Measurements from ENCODE around the gene ADGRD1.

DNA sequence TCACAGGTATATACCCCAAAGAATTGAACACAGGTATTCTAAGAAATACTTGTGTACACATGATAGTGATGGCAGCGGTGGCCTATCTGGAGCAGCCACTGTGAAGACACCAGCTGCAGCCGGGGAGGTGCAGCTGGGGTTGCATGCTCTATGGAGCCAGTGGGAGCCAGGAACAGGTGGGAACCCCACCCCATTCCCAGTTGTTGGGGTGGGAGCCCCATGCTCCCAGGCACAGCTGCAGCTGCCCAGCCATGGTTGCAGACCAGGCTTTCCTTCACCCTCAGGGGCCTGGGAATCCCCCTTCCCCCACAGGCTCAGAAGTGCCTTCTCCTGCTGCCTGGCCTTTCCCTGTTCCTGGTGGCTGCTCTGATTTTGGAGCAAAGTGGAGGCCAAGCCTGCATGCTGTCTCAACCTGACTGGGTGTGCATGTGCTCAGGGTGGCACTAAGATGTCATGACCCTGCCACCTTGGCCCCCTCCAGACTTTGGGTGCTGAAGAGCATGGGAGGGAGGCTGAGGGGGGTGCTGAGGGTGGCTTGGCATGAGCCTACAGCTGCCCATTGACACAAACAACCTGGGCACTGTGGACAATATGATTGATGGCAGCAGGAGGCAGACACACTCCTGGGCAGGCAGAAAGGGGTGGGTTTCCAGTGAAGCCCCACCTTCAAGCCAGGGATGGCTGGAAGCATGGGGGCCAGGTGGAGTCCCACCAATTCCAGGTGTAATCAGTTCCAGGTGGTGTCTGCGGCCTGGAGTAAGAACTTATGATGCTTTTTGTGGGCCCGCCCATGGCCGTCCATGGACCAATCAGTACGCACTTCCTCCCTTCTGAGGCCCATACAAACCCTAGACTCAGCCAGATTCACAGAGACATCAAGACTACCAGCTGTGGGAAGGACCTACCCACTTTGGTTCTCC is 234.7 kb downstream of the ADGRD1 start:
- TF ChIP-seq, protein P1, sequence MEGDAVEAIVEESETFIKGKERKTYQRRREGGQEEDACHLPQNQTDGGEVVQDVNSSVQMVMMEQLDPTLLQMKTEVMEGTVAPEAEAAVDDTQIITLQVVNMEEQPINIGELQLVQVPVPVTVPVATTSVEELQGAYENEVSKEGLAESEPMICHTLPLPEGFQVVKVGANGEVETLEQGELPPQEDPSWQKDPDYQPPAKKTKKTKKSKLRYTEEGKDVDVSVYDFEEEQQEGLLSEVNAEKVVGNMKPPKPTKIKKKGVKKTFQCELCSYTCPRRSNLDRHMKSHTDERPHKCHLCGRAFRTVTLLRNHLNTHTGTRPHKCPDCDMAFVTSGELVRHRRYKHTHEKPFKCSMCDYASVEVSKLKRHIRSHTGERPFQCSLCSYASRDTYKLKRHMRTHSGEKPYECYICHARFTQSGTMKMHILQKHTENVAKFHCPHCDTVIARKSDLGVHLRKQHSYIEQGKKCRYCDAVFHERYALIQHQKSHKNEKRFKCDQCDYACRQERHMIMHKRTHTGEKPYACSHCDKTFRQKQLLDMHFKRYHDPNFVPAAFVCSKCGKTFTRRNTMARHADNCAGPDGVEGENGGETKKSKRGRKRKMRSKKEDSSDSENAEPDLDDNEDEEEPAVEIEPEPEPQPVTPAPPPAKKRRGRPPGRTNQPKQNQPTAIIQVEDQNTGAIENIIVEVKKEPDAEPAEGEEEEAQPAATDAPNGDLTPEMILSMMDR (IDR thresholded peaks at IDR 0.05; ENCODE audit: borderline replicate concordance, extremely low read depth, low read length, poor library complexity, severe bottlenecking): no peak
- TF ChIP-seq EZH2 (IDR thresholded peaks at IDR 0.05; ENCODE audit: borderline replicate concordance, low read depth, low read length, severe bottlenecking): no peak

All from DND-41 (cell line).